Heart left ventricle (tissue), 16 donors: ENCODE data around the gene SPIRE1. TPM values are rescaled to one million over a fixed set of nuclear protein-coding genes. Genes with fewer than 3 reads are reported as not detected.
A peak's percentile ranks its signal among the peaks of the same experiment; 100 is the strongest.
"Not testable (repeated sequence)": the region's sequence is repeated elsewhere in the genome, so short reads cannot be mapped to it uniquely, and the experiment has no call there.

ENCODE experiments used
- ATAC-seq, 4 donors: fragments of 200-7000 bp; cut with Tn5 transposase; one replicate each; pipeline ENCODE4 v1.9.1; 2020 to 2022; ENCODE audit warnings: moderate library complexity in 4 of 4, mild to moderate bottlenecking in 3 of 4, moderate number of reproducible peaks in 1 of 4
- DNase-seq, 5 donors: peaks; one replicate each; pipeline ENCODE4 v3.0.0-alpha.2; 2020
- H3K27ac ChIP-seq, 12 donors: fragments of 200-600 bp; sonication (generic) in 4 of 12; one replicate each; pipeline versions ENCODE4 v1.5.0 to v1.8.0; 2016 to 2022; ENCODE audit warnings: mild to moderate bottlenecking in 2 of 12
- H3K27me3 ChIP-seq, 9 donors: fragments of 200-600 bp; sonication (generic) in 2 of 9; one replicate each; pipeline versions ENCODE4 v1.5.1 to v1.8.0; 2016 to 2022; ENCODE audit warnings: mild to moderate bottlenecking in 3 of 9
- H3K36me3 ChIP-seq, 9 donors: fragments of 200-600 bp; sonication (generic) in 2 of 9; one replicate each; pipeline versions ENCODE4 v1.5.0 to v1.8.0; 2018 to 2022; ENCODE audit warnings: mild to moderate bottlenecking in 2 of 9
- H3K4me1 ChIP-seq, 12 donors: fragments of 200-600 bp; sonication (generic) in 4 of 12; one replicate each; pipeline versions ENCODE4 v1.5.0 to v1.8.0; 2016 to 2022; ENCODE audit warnings: mild to moderate bottlenecking in 3 of 12
- H3K4me3 ChIP-seq, 12 donors: fragments of 200-600 bp; sonication (generic) in 4 of 12; one replicate each; pipeline versions ENCODE4 v1.5.0 to v1.8.0; 2017 to 2022; ENCODE audit warnings: mild to moderate bottlenecking in 9 of 12, moderate library complexity in 4 of 12
- H3K9me3 ChIP-seq, 12 donors: fragments of 200-600 bp; sonication (generic) in 4 of 12; one replicate each; pipeline versions ENCODE4 v1.5.0 to v1.8.0; 2016 to 2022; ENCODE audit warnings: mild to moderate bottlenecking in 1 of 12
- CTCF ChIP-seq, 12 donors: fragments of 200-600 bp; sonication (generic) in 4 of 12; IDR thresholded peaks; one replicate each; pipeline versions ENCODE4 v1.5.0 to v1.8.0; 2018 to 2022; ENCODE audit warnings: antibody characterized with exemption in 12 of 12, mild to moderate bottlenecking in 5 of 12
- POLR2A ChIP-seq, 2 donors: fragments of 450-650 bp; IDR thresholded peaks; one replicate each; pipeline ENCODE4 v1.6.1; 2017; ENCODE audit warnings: antibody characterized with exemption in 2 of 2, mild to moderate bottlenecking in 2 of 2, moderate library complexity in 2 of 2
- WGBS, 4 donors: extraction: QIAGEN DNeasy Blood & Tissue Kit in 2 of 4; methylation state at CpG; one replicate each; pipeline versions ENCODE4 v1.1.5 to v1.1.7; 2013 to 2018; 5-methylcytosine and 5-hydroxymethylcytosine counted together
- intact Hi-C, 10 donors: fragments of 100-400 bp; cut with DNase I; formaldehyde crosslinking; loops; one replicate each; pipeline versions ENCODE4 v1.11.1 to v1.14.2; 2022
- polyA plus RNA-seq, 2 donors: library from polyadenylated mRNA; stranded (reverse); fragments of 200-250 nt; gene quantifications; one replicate each; pipeline ENCODE4 v1.2.3, GENCODE V29; 2013
- total RNA-seq, 9 donors: library from RNA; depleted of rRNA in 2 of 9; stranded (reverse); fragments of >200 nt in 2 of 9; fragmentation: NEBNext Ultra II Directional in 3 of 9; extraction: Animal tissue kit (Norgen Biotek cat#: 25700) in 3 of 9; gene quantifications; one replicate each; pipeline versions ENCODE4 v1.1.0 to v1.2.4, GENCODE V29; 2016 to 2023
- donor health status: ischemic (EF 13 %, LVEDD 7.1; RV severe dilation, severe dysfunction).
- donor health status: healthy with polysubstance abuse.
- donor health status: DM: no; HTN: yes; CAD: no.
- donor health status: DM: no; HTN: no; CAD: no.
- donor health status: ischemic (EF 25% LVEDD 6.9; RV normal size, moderate dysfunction).
- donor health status: ischemic (EF 25% LVEDD 5.7; RV mildly dilated, moderate dysfunction).
- donor health status: healthy.
- donor health status: DM: yes; HTN: yes; CAD: no.
- donor health status: ischemic (EF 35%, LVEDD 5.7; RV mildly dilated, moderate dysfunction).
- donor health status: nonischemic (EF 11% LVEDD 7.7; RV severe dilation, severe dysfunction).
- donor health status: DM: yes; HTN: yes; CAD: no.
- donor health status: PGD.
- donor health status: ischemic (EF 29% LVEDD 5.4; RV normal size, mild dysfunction).
- donor health status: nonischemic (EF 23%, LVEDD 6.1; RV moderate dilation, normal function).

Gene SPIRE1
- total and polyA plus RNA-seq, 11 donors, result 8.3 to 67.6 (median 47.8) TPM

GRCh38 chr18:12651651-12652050 lies 6.3 kb downstream of the SPIRE1 start:
- ATAC-seq (no peak), DNase-seq (no peak)
- Histone ChIP-seq H3K27me3 (no peaks in the 10 kb centered on the region), H3K27ac (peak overlapping the region in 6 of 12 donors; percentile 4 to 71 (median 30)), H3K9me3 (no peaks in the 10 kb centered on the region), H3K36me3 (peaks cover 0 to 4% (median 0%) of the 10 kb centered on the region in 9 donors), H3K4me3 (no peak overlapping the region), H3K4me1 (peaks cover 0 to 46% (median 25%) of the 10 kb centered on the region in 12 donors)
- 56 to 66% (median 65%) methylated on average over 4 of the region's 4 CpGs for WGBS, 4 donors
- TF ChIP-seq POLR2A (IDR thresholded peaks at IDR 0.05) (no peak), CTCF (IDR thresholded peaks at IDR 0.05) (no peak)
- intact Hi-C loops, result loop anchor here in 5 of 10 donors (10.0 kb wide), 4 partner anchors 107 to 347 kb away; partner anchors contain the start of gene TUBB6 (in 1 of the 5)

GRCh38 chr18:12647773-12648172 lies 10.1 kb downstream of the SPIRE1 start:
- Histone ChIP-seq H3K9me3 (no peaks in the 10 kb centered on the region), H3K36me3 (peaks cover 0 to 4% (median 0%) of the 10 kb centered on the region in 9 donors), H3K4me3 (no peak overlapping the region), H3K27me3 (no peaks in the 10 kb centered on the region), H3K4me1 (peaks cover 0 to 56% (median 26%) of the 10 kb centered on the region in 12 donors), H3K27ac (no peak overlapping the region)
- 85 to 91% (median 88%) methylated on average over 3 of the region's 3 CpGs for WGBS, 4 donors
- ATAC-seq (no peak), DNase-seq (no peak)
- TF ChIP-seq CTCF (IDR thresholded peaks at IDR 0.05) (no peak), POLR2A (IDR thresholded peaks at IDR 0.05) (no peak)
- intact Hi-C loops, result loop anchor here in 3 of 10 donors (5.0 to 10.0 kb wide), 2 partner anchors 50 to 93 kb away; no protein-coding TSS in a partner anchor

GRCh38 chr18:12645751-12646203 lies 12.1 kb downstream of the SPIRE1 start:
- TF ChIP-seq CTCF (IDR thresholded peaks at IDR 0.05) (no peak), POLR2A (IDR thresholded peaks at IDR 0.05) (no peak)
- 34 to 38% (median 36%) methylated on average over 10 of the region's 10 CpGs for WGBS, 4 donors
- intact Hi-C loops, result loop anchor here in 3 of 10 donors (5.0 to 10.0 kb wide), 2 partner anchors 48 to 91 kb away; no protein-coding TSS in a partner anchor
- Histone ChIP-seq H3K4me1 (peaks cover 0 to 54% (median 19%) of the 10 kb centered on the region in 12 donors), H3K9me3 (no peaks in the 10 kb centered on the region), H3K36me3 (peaks cover 0 to 4% (median 0%) of the 10 kb centered on the region in 9 donors), H3K4me3 (peak overlapping the region in 5 of 12 donors; percentile 11 to 32 (median 22)), H3K27ac (peak overlapping the region; percentile 46 to 91 (median 76)), H3K27me3 (no peaks in the 10 kb centered on the region)
- peak in 4 of 5 donors; percentile 64 to 77 (median 68) for DNase-seq
- peak; percentile 96 to 98 (median 96) for ATAC-seq

- Histone ChIP-seq H3K9me3 (no peaks in the 10 kb centered on the region), H3K27ac (peak overlapping the region; percentile 46 to 91 (median 76)), H3K4me3 (no peak overlapping the region), H3K36me3 (peaks cover 0 to 4% (median 0%) of the 10 kb centered on the region in 9 donors), H3K27me3 (no peaks in the 10 kb centered on the region), H3K4me1 (peaks cover 0 to 58% (median 19%) of the 10 kb centered on the region in 12 donors)
- DNase-seq (no peak), ATAC-seq (no peak)
- intact Hi-C loops, result loop anchor here in 3 of 10 donors (5.0 to 10.0 kb wide), 2 partner anchors 48 to 90 kb away; no protein-coding TSS in a partner anchor
- TF ChIP-seq CTCF (IDR thresholded peaks at IDR 0.05) (no peak), POLR2A (IDR thresholded peaks at IDR 0.05) (no peak)
Observed at GRCh38 chr18:12645254-12645653, 12.7 kb downstream of the SPIRE1 start.

GRCh38 chr18:12643756-12644155 lies 14.2 kb downstream of the SPIRE1 start:
- DNase-seq, H3K4me3 ChIP-seq, ATAC-seq, H3K36me3 ChIP-seq, H3K27me3 ChIP-seq, H3K9me3 ChIP-seq: not testable (repeated sequence)
- 97 to 98% (median 98%) methylated on average over 5 of the region's 5 CpGs for WGBS, 4 donors
- Histone ChIP-seq H3K27ac (peak overlapping the region in 5 of 12 donors; percentile 15 to 41 (median 37)), H3K4me1 (peaks cover 0 to 55% (median 19%) of the 10 kb centered on the region in 12 donors)
- intact Hi-C loops, result loop anchor here in 1 of 10 donors (10.0 kb wide), 1 partner anchor 89 kb away; no protein-coding TSS in a partner anchor
